HCT116 (cell line): ENCODE data around the gene EYA3. TPM values are rescaled to one million over a fixed set of nuclear protein-coding genes. Genes with fewer than 3 reads are reported as not detected.

Experiments
- ATAC-seq: fragments of 200-7000 bp; cut with Tn5 transposase; 2 replicates; pipeline ENCODE4 v1.9.1; 2020; ENCODE audit warnings: mild to moderate bottlenecking, moderate library complexity
- BruUV-seq: library from RNA; stranded (reverse); fragments of 400-500 nt; replicated peaks from 2 replicates; lab custom pipeline; 2021; lab: Mats Ljungman, UMichigan
- CTCF ChIA-PET: fragments of 300-600 bp; sonication (Branson Sonifier 250); formaldehyde crosslinking; loops from one replicate; lab custom pipeline; 2021; ENCODE audit warnings: antibody characterized with exemption; lab: Charles Lee
- POLR2A ChIA-PET: fragments of 300-600, 350-600 bp; sonication (Branson Sonifier 250); formaldehyde crosslinking; loops from one replicate; lab custom pipeline; 2021; ENCODE audit warnings: antibody characterized with exemption; lab: Charles Lee
- RAD21 ChIA-PET, 2 experiments: fragments of 300-600 bp; sonication (Branson Sonifier 250); formaldehyde crosslinking; loops; one replicate each; lab custom pipeline; 2023; ENCODE audit warnings: low total read pairs in 2 of 2; ENCODE audit not compliant: uncharacterized antibody in 2 of 2, unreplicated experiment in 2 of 2, low non-redundant PET in 1 of 2; lab: Charles Lee
- DNase-seq: peaks from one replicate; pipeline ENCODE4 v3.0.0-alpha.2; 2010; ENCODE audit warnings: low read depth, low spot score
- H2AFZ ChIP-seq: fragments of 200-600 bp; shearing (Covaris generic), sonication (generic); 2 replicates; pipeline ENCODE4 v1.6.1; 2017; ENCODE audit warnings: low read depth, mixed run types, mixed read lengths, antibody characterized with exemption, low read length; ENCODE audit not compliant: poor library complexity, severe bottlenecking
- H3K27ac ChIP-seq: 2 replicates; pipeline ENCODE4 v1.5.1; 2012; ENCODE audit warnings: low read depth, low read length
- H3K27me3 ChIP-seq: fragments of 200-600 bp; sonication (generic); 2 replicates; pipeline ENCODE4 v1.6.1; 2016; ENCODE audit warnings: mixed run types, low read length, mixed read lengths; ENCODE audit not compliant: insufficient read depth
- H3K36me3 ChIP-seq, 2 experiments: fragments of 200-500 bp in 1 of 2; fragments of 200-600 bp in 1 of 2; sonication (Bioruptor generic) in 1 of 2; sonication (generic) in 1 of 2; 2 replicates each; pipeline versions ENCODE4 v1.5.1 to v1.6.1; 2014 to 2016; ENCODE audit warnings: low read length in 2 of 2, inconsistent platforms in 1 of 2, mixed read lengths in 1 of 2, mixed run types in 1 of 2; ENCODE audit not compliant: insufficient read depth in 2 of 2, control insufficient read depth in 1 of 2
- H3K4me1 ChIP-seq, 2 experiments: fragments of 200-600 bp in 1 of 2; sonication (generic) in 1 of 2; 2 replicates each; pipeline versions ENCODE4 v1.5.1 to v1.6.1; 2012 to 2017; ENCODE audit warnings: low read length in 2 of 2, inconsistent platforms in 1 of 2, mild to moderate bottlenecking in 1 of 2, mixed read lengths in 1 of 2, mixed run types in 1 of 2, moderate library complexity in 1 of 2; ENCODE audit not compliant: insufficient read depth in 2 of 2, control insufficient read depth in 1 of 2
- H3K4me2 ChIP-seq: fragments of 200-600 bp; sonication (generic); 2 replicates; pipeline ENCODE4 v1.6.1; 2017; ENCODE audit warnings: mixed run types, low read length, mixed read lengths
- H3K4me3 ChIP-seq, 2 experiments: fragments of 200-600 bp in 1 of 2; sonication (generic) in 1 of 2; replicated peaks in 1 of 2; 2 replicates each; pipeline ENCODE4 v1.5.1; 2011 to 2016; ENCODE audit warnings: low read length in 2 of 2, control low read depth in 1 of 2, low read depth in 1 of 2, mild to moderate bottlenecking in 1 of 2, mixed read lengths in 1 of 2, mixed run types in 1 of 2
- H3K79me2 ChIP-seq: fragments of 200-600 bp; sonication (generic); 2 replicates; pipeline ENCODE4 v1.6.1; 2017; ENCODE audit warnings: mild to moderate bottlenecking, mixed run types, low read length, moderate library complexity, mixed read lengths; ENCODE audit not compliant: insufficient read depth
- H3K9ac ChIP-seq: fragments of 200-600 bp; sonication (generic); 2 replicates; pipeline ENCODE4 v1.6.1; 2016; ENCODE audit warnings: low read length, mixed read lengths
- H3K9me2 ChIP-seq: fragments of 200-600 bp; sonication (generic), shearing (Covaris generic); 2 replicates; pipeline ENCODE4 v1.6.1; 2017; ENCODE audit warnings: mixed run types, mild to moderate bottlenecking, moderate library complexity; ENCODE audit not compliant: insufficient read depth
- H3K9me3 ChIP-seq, 2 experiments: fragments of 200-500 bp in 1 of 2; fragments of 200-600 bp in 1 of 2; sonication (Bioruptor generic) in 1 of 2; sonication (generic) in 1 of 2; 2 replicates each; pipeline ENCODE4 v1.6.1; 2014 to 2017; ENCODE audit warnings: low read length in 2 of 2, mixed read lengths in 2 of 2, inconsistent platforms in 1 of 2, low read depth in 1 of 2, mild to moderate bottlenecking in 1 of 2, mixed run types in 1 of 2, moderate library complexity in 1 of 2; ENCODE audit not compliant: control insufficient read depth in 1 of 2, insufficient read depth in 1 of 2
- H4K20me1 ChIP-seq: fragments of 200-600 bp; sonication (generic), shearing (Covaris generic); 2 replicates; pipeline ENCODE4 v1.6.1; 2017; ENCODE audit warnings: mixed run types, mild to moderate bottlenecking, moderate library complexity; ENCODE audit not compliant: insufficient read depth
- CBX3 ChIP-seq: IDR thresholded peaks from 2 replicates; pipeline ENCODE4 v1.6.1; 2012; ENCODE audit warnings: low read depth
- CTCF ChIP-seq, 3 experiments: fragments of 200-600 bp in 1 of 3; sonication (generic) in 1 of 3; IDR thresholded peaks in 2 of 3; conservative IDR thresholded peaks in 1 of 3; 2 replicates each; pipeline ENCODE4 v1.5.1; 2012 to 2017; ENCODE audit warnings: low read depth in 2 of 3, low read length in 2 of 3, antibody characterized with exemption in 1 of 3, borderline replicate concordance in 1 of 3, control low read depth in 1 of 3, mild to moderate bottlenecking in 1 of 3, mixed read lengths in 1 of 3, mixed run types in 1 of 3, moderate library complexity in 1 of 3; ENCODE audit not compliant: insufficient read depth in 1 of 3
- EGR1 ChIP-seq: IDR thresholded peaks from 2 replicates; pipeline ENCODE4 v1.6.1; 2012; ENCODE audit warnings: low read depth
- ELF1 ChIP-seq: IDR thresholded peaks from 2 replicates; pipeline ENCODE4 v1.6.1; 2012; ENCODE audit warnings: low read depth, borderline replicate concordance
- EZH2phosphoT487 ChIP-seq: fragments of 200-600 bp; IDR thresholded peaks from 2 replicates; pipeline ENCODE4 v1.6.1; 2018; ENCODE audit warnings: antibody characterized with exemption, borderline replicate concordance
- JUND ChIP-seq: IDR thresholded peaks from 2 replicates; pipeline ENCODE4 v1.6.1; 2012
- POLR2AphosphoS5 ChIP-seq: IDR thresholded peaks from 2 replicates; pipeline ENCODE4 v1.6.1; 2011; ENCODE audit warnings: mild to moderate bottlenecking, low read depth, low read length, moderate library complexity
- SIN3A ChIP-seq: IDR thresholded peaks from 2 replicates; pipeline ENCODE4 v1.6.1; 2012; ENCODE audit warnings: low read depth
- intact Hi-C: fragments of 100-400 bp; cut with micrococcal nuclease; formaldehyde crosslinking; loops from 2 replicates; pipeline ENCODE4 v1.10.0; 2022
- total RNA-seq: library from RNA; stranded (reverse); gene quantifications from one replicate; pipeline ENCODE4 v1.2.1, GENCODE V29; 2021; ENCODE audit not compliant: unreplicated experiment

EYA3 gene
- total RNA-seq, 1 experiment from 2014 or later: 25.9 TPM

- Histone ChIP-seq H3K4me1 (peaks cover 26 to 41% of the 10 kb centered on the region in 2 experiments), H4K20me1 (no peaks in the 10 kb centered on the region), H3K4me3 (no peak overlapping the region), H3K9me3 (no peaks in the 10 kb centered on the region), H2AFZ (no peak overlapping the region), H3K79me2 (no peaks in the 10 kb centered on the region), H3K9me2 (no peaks in the 10 kb centered on the region), H3K4me2 (peak overlapping the region; percentile 58), H3K36me3 (peaks cover 0 to 5% of the 10 kb centered on the region in 2 experiments; a peak in 1 of 4 replicates), H3K27me3 (no peaks in the 10 kb centered on the region), H3K27ac (no peak overlapping the region), H3K9ac (peak overlapping the region; percentile 30)
- BruUV-seq: no TSS peak
- ATAC-seq: no peak
- TF ChIP-seq POLR2AphosphoS5 (no peak), EZH2phosphoT487 (no peak), SIN3A (no peak), JUND (no peak), ELF1 (no peak), CTCF (IDR thresholded peaks at IDR 0.05 in 2 of 3, conservative IDR thresholded peaks at IDR 0.05 in 1 of 3; ENCODE audit: borderline replicate concordance in 1 of 3, insufficient read depth in 1 of 3, low read depth in 2 of 3, low read length in 2 of 3) (no peak), EGR1 (no peak), CBX3 (no peak)
- POLR2A ChIA-PET: interaction anchor here (1.0 kb wide), 1 partner anchor 8 kb away, joined by 3 read pairs; the partner anchor contains the start of gene XKR8
- intact Hi-C loops: no loop called here
- RAD21 ChIA-PET: no interaction called here
- CTCF ChIA-PET: interaction anchor here (1.1 kb wide), 1 partner anchor 8 kb away, joined by 4 read pairs; the partner anchor contains the start of gene XKR8
- DNase-seq: no peak
Measured at GRCh38 chr1:27967884-27968466, 120.4 kb downstream of the EYA3 start.
